GM21619 (cell line): Measurements from ENCODE around the gene WNT3.
"Not testable (repeated sequence)": the region's sequence is repeated elsewhere in the genome, so short reads cannot be mapped to it uniquely, and the experiment has no call there.

ENCODE experiments used
- ATAC-seq: cut with Tn5 transposase; IDR thresholded peaks from one replicate; pipeline ENCODE4 v1.9.1; 2021; ENCODE audit not compliant: unreplicated experiment

The WNT3 gene

GRCh38 chr17:46815474-46816353, 2.8 kb downstream of the WNT3 start:
- ATAC-seq = no peak

GRCh38 chr17:46814446-46814845, 4.0 kb downstream of the WNT3 start:
- no peak for ATAC-seq

GRCh38 chr17:46813920-46814319, 4.6 kb downstream of the WNT3 start:
- no peak for ATAC-seq

GRCh38 chr17:46812624-46813318, 5.7 kb downstream of the WNT3 start:
- no peak for ATAC-seq

- no peak for ATAC-seq
Measured at GRCh38 chr17:46811978-46812583, 6.4 kb downstream of the WNT3 start.

- no peak for ATAC-seq
Measured at GRCh38 chr17:46810837-46811236, 7.7 kb downstream of the WNT3 start.

- ATAC-seq = no peak
Measured at GRCh38 chr17:46809110-46809571, 9.4 kb downstream of the WNT3 start.

- no peak for ATAC-seq
Measured at GRCh38 chr17:46805771-46806170, 12.7 kb downstream of the WNT3 start.

GRCh38 chr17:46803544-46803943, 14.9 kb downstream of the WNT3 start:
- ATAC-seq = no peak

- ATAC-seq = no peak
Measured at GRCh38 chr17:46802800-46803199, 15.7 kb downstream of the WNT3 start.

- ATAC-seq = no peak
Measured at GRCh38 chr17:46800573-46800972, 17.9 kb downstream of the WNT3 start.

- no peak for ATAC-seq
Measured at GRCh38 chr17:46796956-46797530, 21.4 kb downstream of the WNT3 start.

- no peak for ATAC-seq
Measured at GRCh38 chr17:46796524-46796923, 22.0 kb downstream of the WNT3 start.

- ATAC-seq = no peak
Measured at GRCh38 chr17:46796084-46796483, 22.4 kb downstream of the WNT3 start.

- no peak for ATAC-seq
Measured at GRCh38 chr17:46795379-46795952, 23.0 kb downstream of the WNT3 start.

- ATAC-seq = no peak
Measured at GRCh38 chr17:46794318-46794717, 24.2 kb downstream of the WNT3 start.

GRCh38 chr17:46793541-46793940, 25.0 kb downstream of the WNT3 start:
- ATAC-seq = no peak

GRCh38 chr17:46793023-46793422, 25.5 kb downstream of the WNT3 start:
- not testable (repeated sequence) for ATAC-seq

- no peak for ATAC-seq
Measured at GRCh38 chr17:46792071-46792470, 26.4 kb downstream of the WNT3 start.

GRCh38 chr17:46791531-46791930, 27.0 kb downstream of the WNT3 start:
- ATAC-seq = no peak

GRCh38 chr17:46790216-46790615, 28.3 kb downstream of the WNT3 start:
- ATAC-seq = no peak
